HepG2 (cell line): ENCODE measurements around the gene PRR19. TPM values are rescaled to one million over a fixed set of nuclear protein-coding genes. Genes with fewer than 3 reads are reported as not detected.

Experiments used
- ATAC-seq: fragments of 200-7000 bp; cut with Tn5 transposase; 3 replicates; pipeline ENCODE4 v1.9.1; 2020; ENCODE audit warnings: mild to moderate bottlenecking, moderate library complexity
- BruUV-seq: library from RNA; stranded (reverse); fragments of 400-500 nt; replicated peaks from 2 replicates; lab custom pipeline; 2021; lab: Mats Ljungman, UMichigan
- CTCF ChIA-PET: fragments of 300-600 bp; formaldehyde crosslinking; extraction: SDS; loops from one replicate; lab custom pipeline; 2021; ENCODE audit warnings: low total read pairs, inconsistent platforms, low intra/inter-chr PET ratio; lab: Yijun Ruan, JAX
- POLR2A ChIA-PET: fragments of 350-600 bp; sonication (Branson Sonifier 250); formaldehyde crosslinking; loops from one replicate; lab custom pipeline; 2020; ENCODE audit warnings: antibody characterized with exemption, inconsistent platforms; lab: Yijun Ruan, JAX
- DNase-seq: peaks from one replicate; pipeline ENCODE4 v3.0.0-alpha.2; 2015; ENCODE audit warnings: low spot score
- FAIRE-seq: peaks from 3 replicates; lab custom pipeline; 2011; peaks lifted over from hg19 to GRCh38; lab: Jason Lieb, UNC
- H2AFZ ChIP-seq: one replicate; pipeline ENCODE4 v1.6.1; 2011; ENCODE audit warnings: low read length, inconsistent platforms
- H3K27ac ChIP-seq: fragments of 300-600 bp; 3 replicates; pipeline ENCODE4 v1.8.0; 2011; ENCODE audit warnings: mixed run types, mild to moderate bottlenecking, mixed read lengths, low read length, inconsistent platforms; ENCODE audit not compliant: insufficient read depth; ENCODE audit errors: extremely low read length
- H3K27me3 ChIP-seq, 2 experiments: fragments of 200-600 bp in 1 of 2; 2 replicates in 1 of 2; 3 replicates in 1 of 2; pipeline versions ENCODE4 v1.6.0 to v1.8.0; 2011; ENCODE audit warnings: low read length in 2 of 2, mild to moderate bottlenecking in 2 of 2, moderate library complexity in 2 of 2, inconsistent platforms in 1 of 2; ENCODE audit not compliant: insufficient read depth in 2 of 2, control insufficient read depth in 1 of 2
- H3K36me3 ChIP-seq, 2 experiments: fragments of 200-600 bp in 1 of 2; replicated peaks in 1 of 2; 2 replicates in 1 of 2; 3 replicates in 1 of 2; pipeline versions ENCODE4 v1.5.1 to v1.8.0; 2011; ENCODE audit warnings: low read length in 2 of 2, inconsistent platforms in 1 of 2; ENCODE audit not compliant: insufficient read depth in 2 of 2, control insufficient read depth in 1 of 2
- H3K4me1 ChIP-seq: 2 replicates; pipeline ENCODE4 v1.5.1; 2012; ENCODE audit warnings: low read length, inconsistent platforms; ENCODE audit not compliant: insufficient read depth
- H3K4me2 ChIP-seq: 2 replicates; pipeline ENCODE4 v1.6.0; 2011; ENCODE audit warnings: low read depth, low read length, inconsistent platforms
- H3K4me3 ChIP-seq, 3 experiments: fragments of 200-600 bp in 1 of 3; sonication (generic), shearing (Covaris generic) in 1 of 3; replicated peaks in 1 of 3; 2 replicates each; pipeline ENCODE4 v1.5.1; 2011 to 2016; ENCODE audit warnings: low read length in 3 of 3, inconsistent platforms in 2 of 3, low read depth in 2 of 3, mild to moderate bottlenecking in 2 of 3, control low read depth in 1 of 3, mixed read lengths in 1 of 3; ENCODE audit not compliant: insufficient read depth in 1 of 3
- H3K79me2 ChIP-seq: one replicate; pipeline ENCODE4 v1.6.1; 2011; ENCODE audit warnings: low read length, inconsistent platforms; ENCODE audit not compliant: insufficient read depth
- H3K9ac ChIP-seq: 2 replicates; pipeline ENCODE4 v1.6.0; 2011; ENCODE audit warnings: mild to moderate bottlenecking, low read depth, low read length, inconsistent platforms; ENCODE audit not compliant: insufficient read depth
- H3K9me3 ChIP-seq: 2 replicates; pipeline ENCODE4 v1.5.1; 2012; ENCODE audit warnings: mild to moderate bottlenecking, low read length
- H4K20me1 ChIP-seq: 2 replicates; pipeline ENCODE4 v1.6.0; 2011; ENCODE audit warnings: inconsistent platforms, mild to moderate bottlenecking, low read length, moderate library complexity; ENCODE audit not compliant: insufficient read depth
- ZFX ChIP-seq: sonication (generic); formaldehyde crosslinking; IDR thresholded peaks from 2 replicates; pipeline ENCODE4 v1.4.0; 2020; ENCODE audit warnings: mild to moderate bottlenecking, low read depth, missing genetic modification reagents, moderate library complexity
- ZNF205 ChIP-seq: IDR thresholded peaks from 2 replicates; pipeline ENCODE4 v1.6.1; 2018; ENCODE audit warnings: missing biosample characterization, missing genetic modification reagents
- ZNF350 ChIP-seq: sonication (generic); formaldehyde crosslinking; IDR thresholded peaks from 2 replicates; pipeline ENCODE4 v1.4.0; 2020; ENCODE audit warnings: mild to moderate bottlenecking, low read depth, missing genetic modification reagents, borderline replicate concordance
- ZNF777 ChIP-seq: sonication (generic); formaldehyde crosslinking; IDR thresholded peaks from 2 replicates; pipeline ENCODE4 v1.4.0; 2020; ENCODE audit warnings: missing genetic modification reagents
- WGBS: methylation state at CpG from one replicate; pipeline ENCODE4 v1.1.6; 2017; ENCODE audit warnings: low lambda C conversion rate; 5-methylcytosine and 5-hydroxymethylcytosine counted together
- in situ Hi-C: cut with HindIII; loops from 2 replicates; pipeline ENCODE4 v1.10.0; 2017; ENCODE audit warnings: low pct_unique_long_range_greater_than_20kb; ENCODE audit not compliant: extremely low pct_ligation_motif_present
- intact Hi-C: fragments of 100-400 bp; cut with micrococcal nuclease; formaldehyde crosslinking; loops from one replicate; pipeline ENCODE4 v1.10.0; 2022; ENCODE audit not compliant: unreplicated experiment
- polyA plus RNA-seq, 8 experiments: library from polyadenylated mRNA; depleted of rRNA in 3 of 8; stranded (reverse) in 7 of 8; unstranded in 1 of 8; fragments of >200 nt; fragmentation: Illumina TruSeq in 4 of 8; extraction: Trizol in 4 of 8; gene quantifications; 2 replicates each; pipeline versions ENCODE4 v1.2.1 to v1.2.3, GENCODE V29; 2011 to 2016; ENCODE audit warnings: low read depth in 4 of 8, missing spikeins in 1 of 8, mixed read lengths in 1 of 8; ENCODE audit not compliant: insufficient read depth in 1 of 8
- total RNA-seq, 5 experiments: library from RNA; depleted of rRNA; stranded (reverse); fragments of >200 nt; fragmentation: Illumina TruSeq; extraction: Trizol; gene quantifications; 2 replicates each; pipeline ENCODE4 v1.2.3, GENCODE V29; 2016; ENCODE audit warnings: low read depth in 1 of 5
- TF ChIP-seq, protein P1 (sequence below): sonication (generic); formaldehyde crosslinking; IDR thresholded peaks from 2 replicates; pipeline ENCODE4 v1.4.0; 2020; ENCODE audit warnings: missing genetic modification reagents

The PRR19 gene
- total and polyA plus RNA-seq, 2 of the 13 experiments (the other 11 are each of a cell fraction or from before 2014, with no cell fraction given): 0.21 to 0.33 TPM

- no peak for ATAC-seq
- peaks cover 0 to 10% of the 10 kb centered on the region in 2 experiments; a peak in 2 of 5 replicates for H3K27me3 ChIP-seq
- peak overlapping the region; percentile 59; the same call in 1 of the 2 replicates for H3K9ac ChIP-seq
- peaks cover 17% of the 10 kb centered on the region for H3K79me2 ChIP-seq
- no peak for DNase-seq
- peaks cover 24% of the 10 kb centered on the region for H3K4me1 ChIP-seq
- in situ Hi-C loops (no loop called here), intact Hi-C loops (loop anchor here (2.0 kb wide), 1 partner anchor 21 kb away; the partner anchor contains the start of genes PAFAH1B3 and PRR19)
- TF ChIP-seq ZNF350 (CRISPR knock-in tag) (no peak), ZNF777 (CRISPR knock-in tag) (peak; percentile 69), ZFX (CRISPR knock-in tag) (no peak), ZNF205 (CRISPR knock-in tag) (no peak)
- TF ChIP-seq, protein P1, sequence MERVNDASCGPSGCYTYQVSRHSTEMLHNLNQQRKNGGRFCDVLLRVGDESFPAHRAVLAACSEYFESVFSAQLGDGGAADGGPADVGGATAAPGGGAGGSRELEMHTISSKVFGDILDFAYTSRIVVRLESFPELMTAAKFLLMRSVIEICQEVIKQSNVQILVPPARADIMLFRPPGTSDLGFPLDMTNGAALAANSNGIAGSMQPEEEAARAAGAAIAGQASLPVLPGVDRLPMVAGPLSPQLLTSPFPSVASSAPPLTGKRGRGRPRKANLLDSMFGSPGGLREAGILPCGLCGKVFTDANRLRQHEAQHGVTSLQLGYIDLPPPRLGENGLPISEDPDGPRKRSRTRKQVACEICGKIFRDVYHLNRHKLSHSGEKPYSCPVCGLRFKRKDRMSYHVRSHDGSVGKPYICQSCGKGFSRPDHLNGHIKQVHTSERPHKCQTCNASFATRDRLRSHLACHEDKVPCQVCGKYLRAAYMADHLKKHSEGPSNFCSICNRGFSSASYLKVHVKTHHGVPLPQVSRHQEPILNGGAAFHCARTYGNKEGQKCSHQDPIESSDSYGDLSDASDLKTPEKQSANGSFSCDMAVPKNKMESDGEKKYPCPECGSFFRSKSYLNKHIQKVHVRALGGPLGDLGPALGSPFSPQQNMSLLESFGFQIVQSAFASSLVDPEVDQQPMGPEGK (CRISPR knock-in tag): 0 out of 2 replicates have a peak, but pooled peaks have one; percentile 15
- FAIRE-seq: no peak
- POLR2A ChIA-PET: no interaction called here
- H3K27ac ChIP-seq: no peak overlapping the region
- H4K20me1 ChIP-seq: no peaks in the 10 kb centered on the region
- H3K9me3 ChIP-seq: no peaks in the 10 kb centered on the region
- peak overlapping the region; percentile 45 for H3K4me2 ChIP-seq
- 91% methylated on average over 45 of the region's 92 CpGs for WGBS
- H2AFZ ChIP-seq: no peak overlapping the region
- no TSS peak for BruUV-seq
- H3K36me3 ChIP-seq: no peaks in the 10 kb centered on the region
- peak overlapping the region in 2 of 3 experiments; percentile 51 to 75; a peak in 3 of 6 replicates for H3K4me3 ChIP-seq
- CTCF ChIA-PET: interaction anchor here (1.4 kb wide), 1 partner anchor 34 kb away, joined by 4 read pairs; no protein-coding TSS in a partner anchor
These were observed 22.1 kb downstream of the PRR19 start for GRCh38 chr19:42323852-42324654.
